ENCODE data around the gene CAB39. TPM values are rescaled to one million over a fixed set of nuclear protein-coding genes. Genes with fewer than 3 reads are reported as not detected.

The CAB39 gene
- total RNA-seq, 1 donor: 68.5 TPM

GRCh38 chr2:230765611-230766300, 53.1 kb downstream of the CAB39 start:
- no peak overlapping the region for H3K4me3 ChIP-seq (ENCODE audit: low read depth, low read length)
- DNase-seq (ENCODE audit: low read depth): no peak
- TF ChIP-seq CTCF (IDR thresholded peaks at IDR 0.05; ENCODE audit: insufficient read depth, low read length): no peak

GRCh38 chr2:230767862-230768388, 55.3 kb downstream of the CAB39 start:
- no peak overlapping the region for H3K4me3 ChIP-seq (ENCODE audit: low read depth, low read length)
- no peak for TF ChIP-seq CTCF (IDR thresholded peaks at IDR 0.05; ENCODE audit: insufficient read depth, low read length)
- no peak for DNase-seq (ENCODE audit: low read depth)

DNA sequence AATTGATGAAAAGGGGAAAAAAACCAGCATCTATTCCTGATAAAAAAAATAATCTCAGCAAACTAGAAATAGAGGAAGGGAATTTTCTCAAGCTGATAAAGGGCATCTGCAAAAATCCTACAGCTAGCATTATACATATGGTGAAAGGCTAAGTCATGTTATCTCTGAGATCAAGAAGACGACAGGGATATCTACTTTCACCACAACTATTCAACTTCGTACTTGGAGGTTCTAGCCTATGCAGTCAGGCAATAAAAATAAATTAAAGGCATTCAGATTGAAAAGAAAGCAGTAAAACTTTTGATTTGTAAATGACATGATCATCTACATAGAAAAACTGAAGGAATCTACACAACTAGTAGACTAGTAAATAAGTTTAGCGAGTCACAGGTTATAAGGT, 58.2 kb downstream of the CAB39 start:
- no peak for DNase-seq (ENCODE audit: low read depth)
- no peak for TF ChIP-seq CTCF (IDR thresholded peaks at IDR 0.05; ENCODE audit: insufficient read depth, low read length)
- no peak overlapping the region for H3K4me3 ChIP-seq (ENCODE audit: low read depth, low read length)

GRCh38 chr2:230772156-230772555, 59.5 kb downstream of the CAB39 start:
- DNase-seq (ENCODE audit: low read depth): no peak
- no peak for TF ChIP-seq CTCF (IDR thresholded peaks at IDR 0.05; ENCODE audit: insufficient read depth, low read length)
- H3K4me3 ChIP-seq (ENCODE audit: low read depth, low read length): no peak overlapping the region

DNA sequence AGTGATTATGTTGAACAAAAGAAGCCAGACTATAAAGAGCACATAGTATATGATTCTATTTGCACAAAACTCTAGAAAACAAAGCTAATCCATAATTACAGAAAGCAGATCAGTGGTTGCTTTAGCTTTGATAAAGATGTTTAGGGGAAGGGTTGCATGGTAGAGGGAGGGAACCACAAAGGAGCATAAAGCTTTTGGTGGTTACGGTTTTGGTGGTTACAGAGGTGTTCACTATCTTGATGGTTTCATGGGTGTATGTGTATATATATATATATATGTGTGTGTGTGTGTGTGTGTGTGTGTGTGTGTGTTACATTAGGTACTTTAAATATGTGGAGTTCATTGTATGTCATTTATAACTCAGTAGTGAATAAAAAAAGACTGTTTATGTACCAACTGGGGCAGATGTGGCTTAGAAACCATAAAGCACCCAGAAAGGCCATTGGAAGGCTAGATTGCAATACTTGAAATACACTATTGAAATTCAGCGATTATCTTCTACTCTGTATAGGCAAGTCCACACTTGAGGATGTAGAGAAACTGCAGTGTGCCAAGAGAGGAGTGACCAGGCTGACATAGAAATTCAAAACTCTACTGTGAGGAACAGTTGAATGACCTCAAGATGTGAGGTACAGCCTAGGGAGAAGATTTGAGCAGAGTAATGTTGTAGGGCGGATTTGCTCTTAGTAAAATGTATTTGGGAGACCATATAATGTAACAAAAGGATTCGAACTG, 60.6 kb downstream of the CAB39 start:
- H3K4me3 ChIP-seq (ENCODE audit: low read depth, low read length): no peak overlapping the region
- TF ChIP-seq CTCF (IDR thresholded peaks at IDR 0.05; ENCODE audit: insufficient read depth, low read length): no peak
- DNase-seq (ENCODE audit: low read depth): no peak

GRCh38 chr2:230774348-230774951, 61.8 kb downstream of the CAB39 start:
- H3K4me3 ChIP-seq (ENCODE audit: low read depth, low read length): no peak overlapping the region
- TF ChIP-seq CTCF (IDR thresholded peaks at IDR 0.05; ENCODE audit: insufficient read depth, low read length): no peak
- DNase-seq (ENCODE audit: low read depth): peak; percentile 84
